Type B pancreatic cell (in vitro differentiated cells): ENCODE results near the gene ALAS1. TPM values are rescaled to one million over a fixed set of nuclear protein-coding genes. Genes with fewer than 3 reads are reported as not detected.

ENCODE experiments used
- DNase-seq: peaks from one replicate; pipeline ENCODE4 v3.0.0; 2021; ENCODE audit warnings: mixed read lengths; ENCODE audit not compliant: unreplicated experiment; ENCODE audit errors: extremely low spot score
- H3K27ac Mint-ChIP-seq: 2 replicates; pipeline ENCODE4 v1.8.0; 2021; ENCODE audit warnings: mild to moderate bottlenecking, mixed read lengths
- H3K27me3 Mint-ChIP-seq: 2 replicates; pipeline ENCODE4 v1.8.0; 2021; ENCODE audit warnings: mixed read lengths
- H3K36me3 Mint-ChIP-seq: 2 replicates; pipeline ENCODE4 v1.8.0; 2021; ENCODE audit warnings: mixed read lengths
- H3K4me1 Mint-ChIP-seq: one replicate; pipeline ENCODE4 v1.8.0; 2021; ENCODE audit warnings: mixed read lengths; ENCODE audit not compliant: unreplicated experiment
- H3K4me3 Mint-ChIP-seq: 2 replicates; pipeline ENCODE4 v1.8.0; 2021; ENCODE audit warnings: mild to moderate bottlenecking, mixed read lengths
- H3K9me3 Mint-ChIP-seq: 2 replicates; pipeline ENCODE4 v1.8.0; 2021; ENCODE audit warnings: mixed read lengths
- CTCF ChIP-seq: fragments of 200-600 bp; sonication (generic); conservative IDR thresholded peaks from 2 replicates; pipeline ENCODE4 v1.5.0; 2021; ENCODE audit warnings: antibody characterized with exemption, mild to moderate bottlenecking
- total RNA-seq: library from RNA; stranded (reverse); gene quantifications from 2 replicates; pipeline ENCODE4 v1.2.1, GENCODE V29; 2021; ENCODE audit warnings: low replicate concordance

ALAS1 gene
- total RNA-seq, 1 donor from 2014 or later: 57.1 TPM

- no peaks in the 10 kb centered on the region for H3K27me3 Mint-ChIP-seq
- H3K27ac Mint-ChIP-seq: peak overlapping the region; percentile 89
- peaks cover 9% of the 10 kb centered on the region for H3K36me3 Mint-ChIP-seq
- no peak for TF ChIP-seq CTCF
- peaks cover 25% of the 10 kb centered on the region for H3K4me1 Mint-ChIP-seq
- H3K4me3 Mint-ChIP-seq: peak overlapping the region; percentile 99
- H3K9me3 Mint-ChIP-seq: no peaks in the 10 kb centered on the region
- no peak for DNase-seq
Observed at GRCh38 chr3:52197499-52197841, 490 bp upstream of the ALAS1 start.

GRCh38 chr3:52198643-52199608 lies 966 bp downstream of the ALAS1 start:
- no peaks in the 10 kb centered on the region for H3K9me3 Mint-ChIP-seq
- peak overlapping the region; percentile 93 for H3K27ac Mint-ChIP-seq
- DNase-seq: no peak
- no peaks in the 10 kb centered on the region for H3K27me3 Mint-ChIP-seq
- H3K4me3 Mint-ChIP-seq: peak overlapping the region; percentile 99
- TF ChIP-seq CTCF: no peak
- H3K36me3 Mint-ChIP-seq: peaks cover 12% of the 10 kb centered on the region
- H3K4me1 Mint-ChIP-seq: peaks cover 25% of the 10 kb centered on the region

- no peak overlapping the region for H3K27ac Mint-ChIP-seq
- no peak overlapping the region for H3K4me3 Mint-ChIP-seq
- peaks cover 25% of the 10 kb centered on the region for H3K4me1 Mint-ChIP-seq
- no peaks in the 10 kb centered on the region for H3K27me3 Mint-ChIP-seq
- H3K36me3 Mint-ChIP-seq: peaks cover 28% of the 10 kb centered on the region
- no peak for TF ChIP-seq CTCF
- H3K9me3 Mint-ChIP-seq: no peaks in the 10 kb centered on the region
- no peak for DNase-seq
Observed at GRCh38 chr3:52200981-52201679, 3.2 kb downstream of the ALAS1 start.

GRCh38 chr3:52202384-52203077 lies 4.6 kb downstream of the ALAS1 start:
- Mint-ChIP-seq H3K27me3 (no peaks in the 10 kb centered on the region), H3K4me1 (peaks cover 16% of the 10 kb centered on the region), H3K27ac (no peak overlapping the region), H3K4me3 (no peak overlapping the region), H3K36me3 (peaks cover 32% of the 10 kb centered on the region), H3K9me3 (no peaks in the 10 kb centered on the region)
- TF ChIP-seq CTCF: no peak
- DNase-seq: no peak

- Mint-ChIP-seq H3K36me3 (peaks cover 41% of the 10 kb centered on the region), H3K4me1 (peaks cover 10% of the 10 kb centered on the region), H3K9me3 (no peaks in the 10 kb centered on the region), H3K4me3 (no peak overlapping the region), H3K27me3 (no peaks in the 10 kb centered on the region), H3K27ac (no peak overlapping the region)
- no peak for DNase-seq
- no peak for TF ChIP-seq CTCF
Observed at GRCh38 chr3:52203701-52204100, 5.7 kb downstream of the ALAS1 start.
